SK-N-SH (cell line): ENCODE data around the gene MYLK2. TPM values are rescaled to one million over a fixed set of nuclear protein-coding genes. Genes with fewer than 3 reads are reported as not detected.
A peak's percentile ranks its signal among the peaks of the same experiment; 100 is the strongest.
"Not testable (repeated sequence)": the region's sequence is repeated elsewhere in the genome, so short reads cannot be mapped to it uniquely, and the experiment has no call there.

Experiments
- CTCF ChIA-PET: fragments of 300-600, 350-600 bp; formaldehyde crosslinking; extraction: SDS; loops from one replicate; lab custom pipeline; 2021; lab: Yijun Ruan, JAX
- POLR2A ChIA-PET: fragments of 350-600 bp; sonication (Branson Sonifier 250); formaldehyde crosslinking; extraction: SDS; loops from one replicate; lab custom pipeline; 2020; ENCODE audit warnings: antibody characterized with exemption, inconsistent platforms; lab: Yijun Ruan, JAX
- DNase-seq: peaks from one replicate; pipeline ENCODE4 v3.0.0; 2012
- H2AFZ ChIP-seq: fragments of 200-600 bp; sonication (generic); 2 replicates; pipeline ENCODE4 v1.8.1; 2016; ENCODE audit warnings: antibody characterized with exemption, mild to moderate bottlenecking, low read depth
- H3F3A ChIP-seq: fragments of 200-600 bp; sonication (generic); replicated peaks from 2 replicates; pipeline ENCODE3; 2016; ENCODE audit warnings: antibody characterized with exemption, mild to moderate bottlenecking; ENCODE audit not compliant: insufficient read depth
- H3K27ac ChIP-seq, 2 experiments: fragments of 200-500 bp in 1 of 2; fragments of 200-600 bp in 1 of 2; sonication (Bioruptor generic) in 1 of 2; sonication (generic), shearing (Covaris generic) in 1 of 2; 2 replicates each; pipeline versions ENCODE4 v1.5.1 to v1.6.1; 2014 to 2016; ENCODE audit warnings: low read depth in 2 of 2, inconsistent platforms in 1 of 2, low read length in 1 of 2, mild to moderate bottlenecking in 1 of 2, mixed read lengths in 1 of 2
- H3K27me3 ChIP-seq: fragments of 200-600 bp; sonication (generic), shearing (Covaris generic); 2 replicates; pipeline ENCODE4 v1.6.1; 2016; ENCODE audit warnings: mixed run types; ENCODE audit not compliant: insufficient read depth
- H3K36me3 ChIP-seq, 2 experiments: fragments of 200-500 bp in 1 of 2; fragments of 200-600 bp in 1 of 2; sonication (Bioruptor generic) in 1 of 2; sonication (generic) in 1 of 2; replicated peaks in 1 of 2; 2 replicates each; pipeline versions ENCODE3 to v1.5.1; 2014 to 2016; ENCODE audit warnings: low read length in 1 of 2, mild to moderate bottlenecking in 1 of 2; ENCODE audit not compliant: insufficient read depth in 2 of 2, control insufficient read depth in 1 of 2
- H3K4me1 ChIP-seq, 2 experiments: fragments of 200-500 bp in 1 of 2; fragments of 200-600 bp in 1 of 2; sonication (Bioruptor generic) in 1 of 2; sonication (generic), shearing (Covaris generic) in 1 of 2; 2 replicates each; pipeline versions ENCODE4 v1.5.1 to v1.6.1; 2014 to 2016; ENCODE audit warnings: low read depth in 1 of 2, low read length in 1 of 2, mixed run types in 1 of 2; ENCODE audit not compliant: insufficient read depth in 2 of 2, control insufficient read depth in 1 of 2
- H3K4me2 ChIP-seq: fragments of 200-600 bp; sonication (generic), shearing (Covaris generic); 2 replicates; pipeline ENCODE4 v1.6.1; 2017; ENCODE audit warnings: mixed run types
- H3K4me3 ChIP-seq, 2 experiments: fragments of 200-500 bp in 1 of 2; fragments of 200-600 bp in 1 of 2; sonication (Bioruptor generic) in 1 of 2; sonication (generic), shearing (Covaris generic) in 1 of 2; 2 replicates each; pipeline versions ENCODE4 v1.5.1 to v1.8.1; 2014 to 2016; ENCODE audit warnings: low read depth in 2 of 2, inconsistent platforms in 1 of 2, low read length in 1 of 2, mild to moderate bottlenecking in 1 of 2, mixed read lengths in 1 of 2, moderate library complexity in 1 of 2
- H3K79me2 ChIP-seq: fragments of 200-600 bp; sonication (generic); 2 replicates; pipeline ENCODE4 v1.8.1; 2017; ENCODE audit warnings: mild to moderate bottlenecking; ENCODE audit not compliant: insufficient read depth
- H3K9ac ChIP-seq: fragments of 200-600 bp; sonication (generic); 2 replicates; pipeline ENCODE4 v1.6.1; 2017; ENCODE audit warnings: mixed run types
- H3K9me2 ChIP-seq: fragments of 200-600 bp; sonication (generic); 2 replicates; pipeline ENCODE4 v1.6.1; 2017; ENCODE audit warnings: mixed run types
- H3K9me3 ChIP-seq: fragments of 200-600 bp; sonication (generic); 2 replicates; pipeline ENCODE4 v1.6.1; 2017; ENCODE audit warnings: mixed run types, mild to moderate bottlenecking, moderate library complexity
- H4K20me1 ChIP-seq: fragments of 200-600 bp; sonication (generic); 2 replicates; pipeline ENCODE4 v1.6.1; 2017; ENCODE audit warnings: mild to moderate bottlenecking, mixed run types; ENCODE audit not compliant: insufficient read depth
- CHD2 ChIP-seq: fragments of 150-350 bp; IDR thresholded peaks from 2 replicates; pipeline ENCODE4 v1.6.1; 2018; ENCODE audit warnings: low read length; ENCODE audit not compliant: partially characterized antibody
- FOSL2 ChIP-seq: IDR thresholded peaks from 2 replicates; pipeline ENCODE4 v1.4.0; 2012; ENCODE audit warnings: low read depth, mild to moderate bottlenecking, moderate library complexity, borderline replicate concordance
- FOXM1 ChIP-seq: IDR thresholded peaks from 2 replicates; pipeline ENCODE4 v1.4.0; 2012; ENCODE audit warnings: low read depth, mild to moderate bottlenecking
- GABPA ChIP-seq: IDR thresholded peaks from 2 replicates; pipeline ENCODE4 v1.4.0; 2012; ENCODE audit warnings: low read depth, mild to moderate bottlenecking
- GATA2 ChIP-seq: sonication (generic); formaldehyde crosslinking; IDR thresholded peaks from 2 replicates; pipeline ENCODE4 v1.5.0; 2020; ENCODE audit warnings: mild to moderate bottlenecking, missing genetic modification reagents
- JUND ChIP-seq: IDR thresholded peaks from 2 replicates; pipeline ENCODE4 v1.4.0; 2012
- NRF1 ChIP-seq: IDR thresholded peaks from 2 replicates; pipeline ENCODE4 v1.6.1; 2012; ENCODE audit warnings: low read depth, mild to moderate bottlenecking, low read length
- RCOR1 ChIP-seq: fragments of 150-350 bp; IDR thresholded peaks from 2 replicates; pipeline ENCODE4 v1.6.1; 2017; ENCODE audit warnings: antibody characterized with exemption, low read length
- REST ChIP-seq: IDR thresholded peaks from 2 replicates; pipeline ENCODE4 v1.6.1; 2012; ENCODE audit warnings: mild to moderate bottlenecking, low read depth, low read length, moderate library complexity
- RXRA ChIP-seq: IDR thresholded peaks from 2 replicates; pipeline ENCODE4 v1.4.0; 2012; ENCODE audit warnings: low read depth, mild to moderate bottlenecking, borderline replicate concordance
- SIN3A ChIP-seq: IDR thresholded peaks from 2 replicates; pipeline ENCODE4 v1.6.1; 2012; ENCODE audit warnings: low read depth, mild to moderate bottlenecking, low read length, moderate library complexity, borderline replicate concordance
- TCF12 ChIP-seq: IDR thresholded peaks from 2 replicates; pipeline ENCODE4 v1.4.0; 2012
- TEAD4 ChIP-seq: IDR thresholded peaks from 2 replicates; pipeline ENCODE4 v1.4.0; 2012; ENCODE audit warnings: mild to moderate bottlenecking, borderline replicate concordance; ENCODE audit not compliant: insufficient read depth
- WGBS: methylation state at CpG from one replicate; pipeline ENCODE4 v1.1.6; 2017; ENCODE audit warnings: low lambda C conversion rate; 5-methylcytosine and 5-hydroxymethylcytosine counted together
- polyA plus RNA-seq, 3 experiments: library from polyadenylated mRNA; depleted of rRNA; stranded (reverse); fragments of >200 nt; gene quantifications; 2 replicates each; pipeline ENCODE4 v1.2.3, GENCODE V29; 2012

Gene MYLK2
- polyA plus RNA-seq, 1 of the 3 experiments (the other 2 are of a cell fraction), result 0.21 TPM

GRCh38 chr20:31811796-31812728 lies 7.1 kb upstream of the MYLK2 start:
- no peak overlapping the region for H3K4me3 ChIP-seq
- H3K4me2 ChIP-seq, result 0 out of 2 replicates have a peak overlapping the region, but pooled peaks have one; percentile 8
- H3K9ac ChIP-seq, result no peak overlapping the region
- no peak for DNase-seq
- peaks cover 3% of the 10 kb centered on the region for H3F3A ChIP-seq
- H3K27ac ChIP-seq, result no peak overlapping the region
- H3K27me3 ChIP-seq, result no peaks in the 10 kb centered on the region
- H3K36me3 ChIP-seq, result peaks cover 0 to 9% of the 10 kb centered on the region in 2 experiments
- no peak overlapping the region for H2AFZ ChIP-seq
- no peaks in the 10 kb centered on the region for H4K20me1 ChIP-seq
- no peaks in the 10 kb centered on the region for H3K79me2 ChIP-seq
- peaks cover 10 to 18% of the 10 kb centered on the region in 2 experiments; a peak in 2 of 4 replicates for H3K4me1 ChIP-seq
- no peaks in the 10 kb centered on the region for H3K9me3 ChIP-seq
- TF ChIP-seq TCF12 (peak; percentile 9; the same call in 1 of the 2 replicates), JUND (no peak)
- TF ChIP-seq, all 33 proteins: peak for 1
- POLR2A ChIA-PET, result no interaction called here
- CTCF ChIA-PET, result interaction anchor here (1.3 to 1.8 kb wide), 3 partner anchors 12 to 41 kb away, joined by 4 to 6 read pairs (median 6); no protein-coding TSS in a partner anchor
- H3K9me2 ChIP-seq, result no peaks in the 10 kb centered on the region
- WGBS, result 78% methylated on average over 15 of the region's 15 CpGs

- Histone ChIP-seq H3K9me3 (no peaks in the 10 kb centered on the region), H3K27ac (no peak overlapping the region), H4K20me1 (no peaks in the 10 kb centered on the region), H3K36me3 (peaks cover 0 to 2% of the 10 kb centered on the region in 2 experiments), H3K4me1 (peaks cover 10 to 18% of the 10 kb centered on the region in 2 experiments; a peak in 2 of 4 replicates), H3K9me2 (no peaks in the 10 kb centered on the region), H3F3A (peaks cover 3% of the 10 kb centered on the region), H3K27me3 (no peaks in the 10 kb centered on the region), H3K4me3 (no peak overlapping the region), H3K9ac (no peak overlapping the region), H3K4me2 (no peak overlapping the region), H2AFZ (no peak overlapping the region; the same call in 1 of the 2 replicates), H3K79me2 (no peaks in the 10 kb centered on the region)
- POLR2A ChIA-PET, result no interaction called here
- CTCF ChIA-PET, result interaction anchor here (1.1 to 2.8 kb wide), 2 partner anchors 9 to 33 kb away, joined by 3 to 19 read pairs; no protein-coding TSS in a partner anchor
- DNase-seq, result no peak
- TF ChIP-seq TEAD4 (no peak), REST (no peak), FOXM1 (no peak), RCOR1 (no peak), CHD2 (no peak), NRF1 (no peak), FOSL2 (no peak), GABPA (no peak), SIN3A (no peak), RXRA (no peak), GATA2 (no peak)
Measured at GRCh38 chr20:31813611-31814010, 5.5 kb upstream of the MYLK2 start.

GRCh38 chr20:31814142-31814541 lies 5.0 kb upstream of the MYLK2 start:
- POLR2A ChIA-PET, result not testable (repeated sequence)

More at GRCh38 chr20:31814142-31814541, 5.0 kb upstream of the MYLK2 start:
- H3K4me3 ChIP-seq, H3K4me2 ChIP-seq, H4K20me1 ChIP-seq, H3K36me3 ChIP-seq, H3K79me2 ChIP-seq, H3K9me3 ChIP-seq, H3F3A ChIP-seq, H3K27me3 ChIP-seq, H3K27ac ChIP-seq, DNase-seq, H3K9ac ChIP-seq, H2AFZ ChIP-seq, H3K9me2 ChIP-seq: not testable (repeated sequence)
- CTCF ChIA-PET, result interaction anchor here (1.1 to 2.8 kb wide), 2 partner anchors 9 to 33 kb away, joined by 3 to 19 read pairs; no protein-coding TSS in a partner anchor
- 87% methylated on average over 7 of the region's 7 CpGs for WGBS
- peaks cover 10 to 18% of the 10 kb centered on the region in 2 experiments; a peak in 2 of 4 replicates for H3K4me1 ChIP-seq
